OCI-LY3 (cell line): ENCODE data around the gene INS.
A peak's percentile ranks its signal among the peaks of the same experiment; 100 is the strongest.

Experiments
- EZH2phosphoT487 ChIP-seq: fragments of 200-600 bp; shearing (Covaris generic); IDR thresholded peaks from 2 replicates; pipeline ENCODE4 v1.6.1; 2018; ENCODE audit warnings: antibody characterized with exemption, mixed run types, low read depth
- TF ChIP-seq, protein P1 (sequence below): fragments of 200-600, 300-600 bp; sonication (generic); IDR thresholded peaks from 2 replicates; pipeline ENCODE4 v1.5.1; 2014; ENCODE audit warnings: antibody characterized with exemption, low read length, low read depth

DNA sequence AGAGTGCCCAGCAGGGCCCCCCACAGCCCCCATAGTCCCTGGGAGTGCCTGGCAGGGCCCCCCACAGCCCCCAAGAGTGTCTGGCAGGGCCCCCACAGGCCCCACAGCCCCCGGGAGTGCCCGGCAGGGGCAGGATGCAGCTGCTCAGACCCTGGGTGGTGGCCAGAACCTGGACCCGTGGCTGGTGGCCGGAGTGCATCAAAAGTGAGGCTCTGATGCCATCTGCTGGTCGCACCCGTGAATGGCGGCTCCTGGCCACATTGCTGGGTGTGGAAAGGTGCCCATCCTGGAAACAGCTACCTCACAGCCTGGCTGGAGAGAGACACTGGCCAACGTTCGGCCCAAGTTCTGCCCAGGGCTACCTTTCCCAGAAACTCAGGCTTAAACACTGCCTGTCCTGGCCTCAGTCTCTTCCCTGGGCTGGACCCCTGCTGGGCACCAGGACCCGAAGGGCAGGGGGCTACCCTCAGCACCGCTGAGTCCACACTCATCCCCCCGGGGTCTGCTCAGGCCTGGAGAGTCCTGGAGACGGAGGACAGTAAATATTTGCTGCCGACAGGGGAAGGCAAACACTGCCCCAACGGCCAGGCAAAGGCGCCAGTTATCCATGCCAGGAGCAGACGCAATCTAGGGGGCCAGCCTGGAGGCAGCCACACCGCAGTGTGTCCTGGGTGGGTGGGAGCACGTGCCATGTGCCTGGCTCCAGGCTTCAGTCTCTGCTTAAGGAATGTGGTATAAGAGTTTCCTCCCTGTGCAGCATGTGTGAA is 4.4 kb downstream of the INS start:
- TF ChIP-seq, protein P1, sequence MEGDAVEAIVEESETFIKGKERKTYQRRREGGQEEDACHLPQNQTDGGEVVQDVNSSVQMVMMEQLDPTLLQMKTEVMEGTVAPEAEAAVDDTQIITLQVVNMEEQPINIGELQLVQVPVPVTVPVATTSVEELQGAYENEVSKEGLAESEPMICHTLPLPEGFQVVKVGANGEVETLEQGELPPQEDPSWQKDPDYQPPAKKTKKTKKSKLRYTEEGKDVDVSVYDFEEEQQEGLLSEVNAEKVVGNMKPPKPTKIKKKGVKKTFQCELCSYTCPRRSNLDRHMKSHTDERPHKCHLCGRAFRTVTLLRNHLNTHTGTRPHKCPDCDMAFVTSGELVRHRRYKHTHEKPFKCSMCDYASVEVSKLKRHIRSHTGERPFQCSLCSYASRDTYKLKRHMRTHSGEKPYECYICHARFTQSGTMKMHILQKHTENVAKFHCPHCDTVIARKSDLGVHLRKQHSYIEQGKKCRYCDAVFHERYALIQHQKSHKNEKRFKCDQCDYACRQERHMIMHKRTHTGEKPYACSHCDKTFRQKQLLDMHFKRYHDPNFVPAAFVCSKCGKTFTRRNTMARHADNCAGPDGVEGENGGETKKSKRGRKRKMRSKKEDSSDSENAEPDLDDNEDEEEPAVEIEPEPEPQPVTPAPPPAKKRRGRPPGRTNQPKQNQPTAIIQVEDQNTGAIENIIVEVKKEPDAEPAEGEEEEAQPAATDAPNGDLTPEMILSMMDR, result peak; percentile 81
- no peak for TF ChIP-seq EZH2phosphoT487
